MG63 (cell line): ENCODE results near the gene SH2D1B. TPM values are rescaled to one million over a fixed set of nuclear protein-coding genes. Genes with fewer than 3 reads are reported as not detected.
"Not testable (repeated sequence)": the region's sequence is repeated elsewhere in the genome, so short reads cannot be mapped to it uniquely, and the experiment has no call there.

Experiments used
- DNase-seq: peaks from one replicate; pipeline ENCODE4 v3.0.0-alpha.2; 2020
- H3K27me3 ChIP-seq: fragments of 250-450 bp; sonication (Bioruptor Pico); 2 replicates; pipeline ENCODE4 v1.5.1; 2020; ENCODE audit warnings: mild to moderate bottlenecking, moderate library complexity
- H3K36me3 ChIP-seq: fragments of 250-450 bp; sonication (Bioruptor Pico); 2 replicates; pipeline ENCODE4 v1.5.1; 2020; ENCODE audit warnings: mild to moderate bottlenecking, moderate library complexity
- H3K4me3 ChIP-seq: fragments of 250-450 bp; sonication (Bioruptor Pico); 2 replicates; pipeline ENCODE4 v1.5.1; 2020; ENCODE audit warnings: mild to moderate bottlenecking, moderate library complexity
- H3K9me3 ChIP-seq: fragments of 250-450 bp; sonication (Bioruptor Pico); 2 replicates; pipeline ENCODE4 v1.5.1; 2020; ENCODE audit warnings: mild to moderate bottlenecking, moderate library complexity
- total RNA-seq: library from RNA; depleted of rRNA; stranded (reverse); fragments of >200 nt; shearing (Covaris generic); gene quantifications from 2 replicates; pipeline ENCODE4 v1.2.3, GENCODE V29; 2014; ENCODE audit warnings: low replicate concordance; rRNA removed

The SH2D1B gene, protein sequence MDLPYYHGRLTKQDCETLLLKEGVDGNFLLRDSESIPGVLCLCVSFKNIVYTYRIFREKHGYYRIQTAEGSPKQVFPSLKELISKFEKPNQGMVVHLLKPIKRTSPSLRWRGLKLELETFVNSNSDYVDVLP
- not detected in 2 replicates for total RNA-seq

DNA sequence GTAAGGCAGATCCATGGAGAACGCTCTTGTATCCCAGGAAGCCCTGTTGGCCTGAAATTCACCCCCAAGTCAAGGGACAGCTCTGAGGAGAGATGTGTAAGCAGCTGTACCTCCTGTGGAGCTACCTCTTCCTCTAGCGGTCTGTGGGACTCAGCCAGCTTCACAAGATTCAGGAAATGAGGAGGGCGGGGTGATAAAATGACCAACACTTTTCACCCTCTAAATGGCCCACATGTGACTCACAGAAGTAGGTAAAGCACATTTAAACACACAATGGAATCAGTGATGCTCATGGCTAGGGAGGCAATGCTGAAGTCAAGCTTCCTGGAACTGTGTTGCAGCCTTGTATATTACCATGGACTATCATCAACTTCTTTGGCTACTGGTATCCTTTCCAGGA, at the start of gene SH2D1B:
SH2D1B (minus strand) TSS at position 135 of the 400 bp plus-strand sequence; CDS start at position 15, 120 bp downstream.
- no peak within 1 kb of the TSS for H3K4me3 ChIP-seq
- H3K36me3 ChIP-seq = no peaks in the 10 kb centered on the region
- peaks cover 5% of the 10 kb centered on the region for H3K9me3 ChIP-seq
- no peaks in the 10 kb centered on the region for H3K27me3 ChIP-seq
- peak; percentile 38 for DNase-seq

DNA sequence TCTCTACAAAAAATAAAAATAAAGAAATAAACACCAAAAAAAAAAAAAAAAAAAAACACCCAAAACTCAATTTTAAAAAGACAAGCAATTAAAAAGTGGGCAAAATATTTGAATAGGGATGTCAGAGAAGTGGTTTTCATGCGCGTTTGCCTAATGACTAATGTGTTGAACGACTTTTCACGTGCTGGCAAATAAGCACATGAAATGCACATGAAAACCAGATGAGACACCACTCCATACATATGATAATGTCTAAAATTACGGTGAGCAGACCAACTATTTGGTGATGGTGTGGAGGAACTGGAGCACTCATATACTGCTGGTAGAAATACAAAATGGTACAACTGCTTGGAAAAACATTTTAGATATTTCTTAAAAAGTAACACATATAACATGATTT, 46.3 kb upstream of the SH2D1B start:
- H3K27me3 ChIP-seq = no peaks in the 10 kb centered on the region; the same call in 1 of the 2 replicates
- no peak overlapping the region for H3K4me3 ChIP-seq
- no peaks in the 10 kb centered on the region for H3K36me3 ChIP-seq
- no peak for DNase-seq
- no peaks in the 10 kb centered on the region for H3K9me3 ChIP-seq

DNA sequence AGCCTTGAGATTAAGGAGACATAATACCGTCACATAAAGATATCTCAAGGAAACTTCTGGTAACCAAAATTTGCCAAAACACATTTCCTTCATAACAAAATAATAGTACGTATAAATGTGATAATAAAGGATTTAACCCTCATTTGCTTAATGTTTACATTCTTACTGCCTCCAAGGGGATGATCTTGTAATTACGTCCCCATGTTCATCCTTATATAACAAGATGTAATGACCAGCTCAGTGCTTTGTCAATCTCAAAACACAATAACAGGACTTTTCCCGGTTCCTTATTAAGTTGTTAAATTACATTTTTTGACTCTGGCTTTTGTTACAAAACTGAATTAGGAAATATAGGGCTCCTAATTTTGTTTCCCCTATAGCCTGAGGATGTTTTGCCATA, 44.4 kb upstream of the SH2D1B start:
- Histone ChIP-seq H3K27me3 (peaks cover 10% of the 10 kb centered on the region), H3K9me3 (no peaks in the 10 kb centered on the region), H3K4me3 (no peak overlapping the region), H3K36me3 (no peaks in the 10 kb centered on the region)
- no peak for DNase-seq

DNA sequence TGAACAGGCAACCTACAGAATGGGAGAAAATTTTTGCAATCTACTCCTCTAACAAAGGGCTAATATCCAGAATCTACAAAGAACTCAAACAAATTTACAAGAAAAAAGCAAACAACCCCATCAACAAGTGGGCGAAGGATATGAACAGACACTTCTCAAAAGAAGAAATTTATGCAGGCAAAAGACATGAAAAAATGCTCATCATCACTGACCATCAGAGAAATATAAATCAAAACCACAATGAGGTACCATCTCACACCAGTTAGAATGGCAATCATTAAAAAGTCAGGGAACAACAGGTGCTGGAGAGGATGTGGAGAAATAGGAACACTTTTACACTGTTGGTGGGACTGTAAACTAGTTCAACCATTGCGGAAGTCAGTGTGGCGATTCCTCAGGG, 42.4 kb upstream of the SH2D1B start:
- not testable (repeated sequence) for H3K9me3 ChIP-seq, H3K36me3 ChIP-seq, H3K4me3 ChIP-seq, DNase-seq
- H3K27me3 ChIP-seq = peaks cover 12% of the 10 kb centered on the region

DNA sequence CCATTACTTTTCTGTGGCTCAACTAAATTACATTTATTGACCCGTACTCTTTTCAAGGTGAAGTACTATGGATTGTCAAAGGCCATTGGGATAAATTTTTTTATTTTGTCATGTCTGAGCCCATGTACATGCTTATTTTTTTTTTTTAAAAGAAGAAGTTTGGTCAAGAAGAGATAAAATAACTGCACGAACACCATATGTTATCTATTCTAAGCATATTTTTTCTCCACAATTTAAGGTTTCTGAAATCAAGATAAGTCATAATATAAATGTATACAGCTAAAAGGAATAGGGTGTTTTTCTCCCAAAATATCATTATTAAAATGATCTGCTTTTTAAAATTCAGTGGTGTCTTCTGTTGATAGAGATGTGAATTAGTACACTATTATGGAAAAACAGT, 35.0 kb upstream of the SH2D1B start:
- H3K36me3 ChIP-seq = no peaks in the 10 kb centered on the region
- no peak overlapping the region for H3K4me3 ChIP-seq
- peaks cover 9% of the 10 kb centered on the region for H3K27me3 ChIP-seq
- no peak for DNase-seq
- H3K9me3 ChIP-seq = no peaks in the 10 kb centered on the region

DNA sequence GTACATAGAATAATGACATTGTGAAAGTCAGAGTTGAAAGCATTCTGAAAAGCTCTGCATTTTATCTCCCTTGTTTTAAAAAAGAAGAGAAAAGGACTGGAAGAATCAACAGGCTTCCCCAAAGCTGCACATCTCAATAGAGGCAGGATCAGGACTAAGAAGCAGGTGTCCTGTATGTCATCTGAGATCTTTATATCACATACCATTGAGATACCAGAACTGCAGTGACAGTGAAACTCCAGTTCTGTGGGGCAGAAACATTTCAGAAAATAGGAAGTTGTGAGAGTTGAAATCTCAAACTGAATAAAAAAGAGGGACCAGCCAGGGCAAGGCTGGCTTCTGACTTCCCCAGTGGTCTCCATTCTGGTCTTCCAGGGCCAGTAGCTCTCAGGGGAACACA, 33.0 kb upstream of the SH2D1B start:
- no peak for DNase-seq
- peaks cover 11% of the 10 kb centered on the region; the same call in 1 of the 2 replicates for H3K27me3 ChIP-seq
- no peaks in the 10 kb centered on the region for H3K36me3 ChIP-seq
- no peaks in the 10 kb centered on the region for H3K9me3 ChIP-seq
- H3K4me3 ChIP-seq = no peak overlapping the region

DNA sequence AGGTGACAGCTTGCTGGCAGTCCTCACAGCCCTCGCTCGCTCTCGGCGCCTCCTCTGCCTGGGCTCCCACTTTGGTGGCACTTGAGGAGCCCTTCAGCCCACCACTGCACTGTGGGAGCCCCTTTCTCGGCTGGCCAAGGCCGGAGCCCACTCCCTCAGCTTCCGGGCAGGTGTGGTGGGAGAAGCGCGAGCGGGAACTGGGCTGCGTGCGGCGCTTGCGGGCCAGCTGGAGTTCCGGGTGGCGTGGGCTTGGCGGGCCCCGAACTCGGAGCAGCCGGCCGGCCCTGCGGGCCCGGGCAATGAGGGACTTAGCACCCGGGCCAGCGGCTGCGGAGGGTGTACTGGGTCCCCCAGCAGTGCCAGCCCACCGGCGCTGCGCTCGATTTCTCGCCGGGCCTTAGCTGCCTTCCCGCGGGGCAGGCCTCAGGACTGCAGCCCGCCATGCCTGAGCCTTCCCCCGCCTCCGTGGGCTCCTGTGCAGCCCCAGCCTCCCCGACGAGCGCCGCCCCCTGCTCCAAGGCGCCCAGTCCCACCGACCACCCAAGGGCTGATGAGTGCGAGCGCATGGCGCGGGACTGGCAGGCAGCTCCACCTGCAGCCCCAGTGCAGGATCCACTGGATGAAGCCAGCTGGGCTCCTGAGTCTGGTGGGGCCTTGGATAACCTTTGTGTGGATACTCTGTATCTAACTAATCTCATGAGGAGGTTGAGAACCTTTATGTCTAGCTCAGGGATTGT, 21.2 kb upstream of the SH2D1B start:
- DNase-seq, H3K4me3 ChIP-seq, H3K9me3 ChIP-seq, H3K27me3 ChIP-seq, H3K36me3 ChIP-seq: not testable (repeated sequence)

DNA sequence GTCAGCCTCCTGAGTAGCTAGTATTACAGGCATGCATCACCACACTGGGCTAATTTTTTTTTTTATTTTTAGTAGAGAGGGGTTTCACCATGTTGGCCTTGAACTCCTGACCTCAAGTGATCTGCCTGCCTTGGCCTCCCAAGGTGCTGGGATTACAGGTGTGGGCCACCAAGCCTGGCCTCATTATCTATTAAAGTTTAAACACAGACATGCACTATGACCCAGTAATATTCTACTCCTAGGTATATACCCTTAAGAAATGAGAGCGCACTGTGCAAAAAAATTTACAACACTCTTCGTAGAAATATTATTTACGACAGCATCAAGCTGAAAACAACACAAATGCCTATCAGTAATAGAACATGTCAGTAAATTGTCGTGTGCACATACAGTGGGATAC, 18.6 kb upstream of the SH2D1B start:
- Histone ChIP-seq H3K9me3 (no peaks in the 10 kb centered on the region), H3K27me3 (no peaks in the 10 kb centered on the region)

DNA sequence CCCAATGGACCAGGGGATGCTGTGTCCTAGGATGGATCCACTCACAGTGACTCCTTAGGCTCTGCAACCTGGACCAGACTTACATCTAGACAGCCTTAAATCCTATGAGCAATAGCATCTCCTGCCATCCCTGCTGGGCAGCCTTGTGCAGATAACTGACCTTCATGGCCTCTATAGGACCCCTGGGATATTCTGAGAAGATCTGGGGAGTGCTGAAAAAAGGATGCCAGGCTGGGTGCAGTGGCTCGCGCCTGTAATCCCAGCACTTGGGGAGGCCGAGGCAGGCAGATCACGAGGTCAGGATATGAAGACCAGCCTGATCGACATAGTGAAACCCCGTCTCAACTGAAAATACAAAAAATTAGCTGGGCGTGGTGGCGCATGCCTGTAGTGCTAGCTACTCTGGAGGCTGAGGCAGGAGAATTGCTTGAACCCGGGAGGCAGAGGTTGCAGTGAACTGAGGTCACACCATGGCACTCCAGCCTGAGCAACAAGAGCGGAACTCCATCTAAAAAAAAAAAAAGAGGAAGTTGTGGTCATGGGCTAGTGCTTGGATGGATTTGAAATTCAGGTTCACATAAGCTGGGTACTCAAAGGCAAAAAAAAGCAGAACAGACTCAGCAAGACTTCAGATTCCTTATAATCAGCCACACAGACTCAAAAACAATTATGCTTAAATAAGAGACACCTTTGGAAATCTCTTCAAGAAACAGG, 10.9 kb upstream of the SH2D1B start:
- H3K9me3 ChIP-seq = no peaks in the 10 kb centered on the region
- H3K36me3 ChIP-seq = no peaks in the 10 kb centered on the region
- no peaks in the 10 kb centered on the region for H3K27me3 ChIP-seq
- H3K4me3 ChIP-seq = no peak overlapping the region
- DNase-seq = no peak

More for the DNA sequence above, 18.6 kb upstream of the SH2D1B start:
- DNase-seq = no peak
- H3K36me3 ChIP-seq = no peaks in the 10 kb centered on the region
- H3K4me3 ChIP-seq = no peak overlapping the region

DNA sequence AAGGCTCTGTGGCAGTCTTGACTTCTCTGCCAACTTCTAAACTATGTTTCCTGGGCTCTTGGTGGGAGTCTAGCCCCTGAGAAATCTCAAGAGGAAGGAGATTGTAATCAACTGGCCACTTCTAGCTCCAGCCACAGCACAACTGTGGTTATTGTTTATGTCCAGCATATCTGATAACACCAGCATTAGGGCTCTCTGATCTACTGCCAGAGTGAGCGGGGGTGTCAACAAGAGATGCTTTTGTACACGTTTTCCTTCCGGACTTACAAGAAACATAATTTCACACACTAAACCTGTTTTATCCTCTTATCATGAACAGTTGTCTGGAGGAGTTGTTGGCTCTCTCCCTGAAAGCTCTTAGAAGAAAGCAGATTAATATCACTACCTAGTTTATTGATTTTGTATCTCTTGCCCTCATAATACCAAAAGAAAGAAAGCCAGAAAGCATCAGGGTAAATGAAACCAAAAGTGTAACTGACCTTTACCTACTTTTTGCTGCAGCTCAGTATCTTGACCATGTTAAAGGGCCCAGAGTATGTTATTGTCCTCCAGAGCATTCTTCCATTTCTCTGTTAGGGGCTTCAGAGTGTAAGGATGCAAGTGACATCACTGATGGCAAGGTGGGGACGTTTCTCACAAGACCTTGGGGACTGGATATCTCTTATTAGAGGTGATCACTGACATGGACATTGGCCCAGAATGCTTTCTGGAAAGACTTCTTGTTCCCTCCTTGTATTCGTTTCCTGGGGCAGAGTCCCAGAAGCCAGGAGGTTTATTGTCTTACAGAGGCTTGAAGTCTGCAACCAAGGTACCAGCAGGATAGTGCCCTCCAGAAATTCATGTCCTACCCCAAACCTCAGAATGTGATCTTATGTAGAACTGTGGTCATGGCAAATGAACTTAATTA, 9.6 kb upstream of the SH2D1B start:
- no peaks in the 10 kb centered on the region for H3K9me3 ChIP-seq
- H3K36me3 ChIP-seq = no peaks in the 10 kb centered on the region
- no peak for DNase-seq
- no peak overlapping the region for H3K4me3 ChIP-seq
- no peaks in the 10 kb centered on the region for H3K27me3 ChIP-seq

DNA sequence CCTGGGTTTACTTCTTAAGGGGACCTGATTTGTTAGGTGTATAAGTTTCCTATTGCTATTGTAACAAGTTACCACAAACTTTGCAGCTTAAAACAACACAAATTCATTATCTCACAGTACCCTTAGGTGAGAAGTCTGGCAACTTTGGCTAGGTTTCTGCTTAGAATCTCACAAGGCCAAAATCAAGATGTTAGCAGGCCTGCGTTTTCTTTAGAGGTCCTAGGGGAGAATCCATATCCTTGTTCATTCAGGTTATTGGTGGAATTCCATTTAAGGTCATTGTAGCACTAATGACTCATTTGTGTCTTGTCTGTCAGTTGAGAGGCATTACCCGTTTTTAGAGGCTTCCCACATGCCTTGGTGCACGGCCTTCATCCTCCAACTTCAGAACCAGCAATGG, 8.2 kb upstream of the SH2D1B start:
- no peak for DNase-seq
- Histone ChIP-seq H3K9me3 (no peaks in the 10 kb centered on the region), H3K36me3 (no peaks in the 10 kb centered on the region), H3K4me3 (no peak overlapping the region), H3K27me3 (no peaks in the 10 kb centered on the region)

DNA sequence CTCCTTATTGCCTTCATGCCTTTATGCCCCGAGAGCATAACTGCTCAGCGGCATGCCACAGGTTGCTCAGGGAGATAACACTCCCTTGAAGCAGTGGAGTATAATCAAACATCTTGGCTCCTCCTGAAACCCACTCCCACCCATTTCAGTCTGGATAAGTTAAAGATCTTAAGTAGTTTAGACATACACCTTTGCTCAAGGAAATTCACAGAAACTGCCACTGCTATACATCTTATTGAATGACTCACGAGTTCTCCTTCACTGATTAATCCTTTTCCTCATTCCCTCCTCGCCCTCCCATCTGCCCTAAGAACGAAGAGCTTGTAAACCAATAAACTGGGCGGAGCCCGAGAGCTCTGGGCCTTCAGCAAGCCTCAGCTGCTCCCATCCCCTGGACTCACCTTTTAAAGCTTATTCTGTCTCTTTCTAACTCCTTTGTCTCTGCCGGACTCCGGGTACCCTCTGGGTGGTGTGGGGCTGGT, 7.6 kb upstream of the SH2D1B start:
- not testable (repeated sequence) for H3K27me3 ChIP-seq, DNase-seq

DNA sequence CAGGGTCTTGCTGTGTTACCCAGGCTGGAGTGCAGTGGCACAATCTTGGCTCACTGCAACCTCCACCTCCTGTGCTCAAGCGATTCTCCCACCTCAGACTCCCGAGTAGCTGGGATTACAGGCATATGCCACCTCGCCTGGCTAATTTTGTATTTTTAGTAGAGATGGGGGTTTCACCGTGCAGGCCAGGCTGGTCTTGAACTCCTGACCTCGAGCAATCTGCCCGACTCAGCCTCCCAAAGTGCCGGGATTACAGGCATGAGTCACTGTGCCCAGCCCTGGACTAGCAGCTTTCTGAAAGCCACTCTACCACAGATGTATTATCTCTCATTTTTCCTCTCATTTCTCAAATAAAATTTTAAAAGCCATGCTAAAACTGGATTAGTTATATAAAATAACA, 6.6 kb upstream of the SH2D1B start:
- not testable (repeated sequence) for H3K36me3 ChIP-seq, H3K27me3 ChIP-seq, H3K9me3 ChIP-seq, H3K4me3 ChIP-seq
- peak; percentile 32 for DNase-seq

More for the DNA sequence above, 7.6 kb upstream of the SH2D1B start:
- not testable (repeated sequence) for H3K36me3 ChIP-seq, H3K9me3 ChIP-seq, H3K4me3 ChIP-seq

DNA sequence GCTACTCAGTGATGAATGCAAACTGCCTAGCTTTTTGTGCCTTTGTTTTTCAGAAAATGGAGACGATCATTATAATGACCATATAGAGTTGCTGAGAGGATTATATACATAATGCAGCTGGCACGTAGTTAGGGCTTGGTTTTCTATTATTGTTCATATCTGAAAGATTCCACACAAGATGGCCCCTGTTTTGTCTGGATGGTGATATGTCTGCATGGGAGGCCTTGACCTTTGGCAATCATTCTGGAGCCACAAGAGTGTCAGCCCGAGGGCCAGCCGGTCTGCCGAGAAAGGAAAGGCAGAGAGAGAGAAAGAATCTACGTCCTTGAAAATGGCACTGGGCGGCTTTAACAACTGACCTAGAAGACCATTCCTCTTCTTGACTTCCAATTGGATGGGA, 5.7 kb upstream of the SH2D1B start:
- peaks cover 2% of the 10 kb centered on the region for H3K9me3 ChIP-seq
- DNase-seq = no peak
- no peak overlapping the region for H3K4me3 ChIP-seq

DNA sequence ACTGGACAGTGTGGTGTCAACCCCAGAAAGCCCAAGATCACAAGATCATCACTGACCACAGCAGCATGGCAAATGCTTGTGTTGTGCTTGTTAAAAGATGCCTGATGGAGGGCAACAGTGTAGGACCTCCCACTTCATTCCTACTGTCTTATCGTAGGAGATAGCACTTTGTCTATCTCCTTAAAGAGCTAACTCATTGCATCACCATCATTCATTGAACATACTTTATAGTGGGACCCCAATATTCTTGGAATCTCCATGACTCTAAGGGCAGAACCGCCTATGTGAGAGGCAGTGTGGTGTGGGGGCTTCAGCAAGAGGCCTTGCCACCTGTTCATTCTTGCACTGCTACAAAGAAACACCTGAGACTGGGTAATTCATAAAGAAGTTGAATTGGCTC, 5.0 kb upstream of the SH2D1B start:
- no peak overlapping the region for H3K4me3 ChIP-seq
- no peaks in the 10 kb centered on the region for H3K36me3 ChIP-seq
- no peaks in the 10 kb centered on the region for H3K27me3 ChIP-seq
- no peak for DNase-seq
- peaks cover 5% of the 10 kb centered on the region for H3K9me3 ChIP-seq

More for the DNA sequence above, 5.7 kb upstream of the SH2D1B start:
- H3K27me3 ChIP-seq = no peaks in the 10 kb centered on the region
- H3K36me3 ChIP-seq = no peaks in the 10 kb centered on the region

DNA sequence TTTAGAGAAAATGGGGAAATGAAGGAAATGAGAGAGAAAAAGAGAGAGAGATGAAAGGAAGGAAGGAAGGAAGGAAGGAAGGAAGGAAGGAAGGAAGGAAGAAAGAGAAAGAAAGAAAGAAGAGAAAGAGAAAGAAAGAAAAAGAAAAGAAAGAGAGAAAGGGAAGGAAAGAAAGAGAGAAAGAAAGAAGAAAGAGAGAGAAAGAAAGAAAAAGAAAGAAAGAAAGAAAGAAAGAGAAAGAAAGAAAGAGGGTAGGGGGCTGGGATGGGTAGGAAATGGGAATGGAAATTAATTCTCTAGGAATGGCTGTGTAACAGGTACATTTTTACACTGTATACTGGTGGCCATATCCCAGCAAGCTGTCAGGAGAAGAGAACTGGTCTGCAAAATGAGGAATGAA, 4.3 kb upstream of the SH2D1B start:
- no peak for DNase-seq
- H3K27me3 ChIP-seq = no peaks in the 10 kb centered on the region
- H3K36me3 ChIP-seq = no peaks in the 10 kb centered on the region
- no peak overlapping the region for H3K4me3 ChIP-seq
- H3K9me3 ChIP-seq = peaks cover 5% of the 10 kb centered on the region

DNA sequence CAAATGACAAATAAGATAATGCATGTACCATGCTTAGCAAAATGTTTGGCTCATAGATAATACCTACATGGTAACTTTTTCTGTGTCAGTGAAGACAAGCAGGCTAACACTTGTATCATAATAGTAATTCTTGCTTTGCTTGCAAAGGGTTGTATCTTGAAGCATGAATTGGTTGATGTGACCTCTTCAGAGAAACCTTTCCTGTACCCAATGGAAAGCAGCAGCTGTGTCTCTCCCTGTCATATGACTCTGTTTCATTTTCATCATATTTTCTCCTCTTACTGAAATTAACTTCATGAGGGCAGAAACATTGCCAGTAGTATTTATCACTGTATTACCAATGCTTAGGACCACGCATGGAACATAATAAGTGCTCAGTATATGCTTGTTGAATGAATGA, 4.4 kb downstream of the SH2D1B start:
- H3K36me3 ChIP-seq = no peaks in the 10 kb centered on the region
- DNase-seq = no peak

More for the DNA sequence above, 4.4 kb downstream of the SH2D1B start:
- peaks cover 1% of the 10 kb centered on the region; the same call in 1 of the 2 replicates for H3K9me3 ChIP-seq
- H3K4me3 ChIP-seq = no peak overlapping the region
- no peaks in the 10 kb centered on the region for H3K27me3 ChIP-seq
